H1 (cell line): ENCODE results near the gene ARHGAP1.

Experiments
- BRCA1 ChIP-seq: IDR thresholded peaks from 2 replicates; pipeline ENCODE4 v1.6.1; 2012; ENCODE audit warnings: low read depth, low read length, improper control_type of control experiment
- CBX8 ChIP-seq: fragments of 300-800, 300-1000 bp; sonication (generic); IDR thresholded peaks from 2 replicates; pipeline ENCODE4 v1.7.1; 2016; ENCODE audit warnings: low read depth, low read length, borderline replicate concordance
- EZH2 ChIP-seq: fragments of 200-600 bp; sonication (generic); IDR thresholded peaks from 2 replicates; pipeline ENCODE4 v1.7.1; 2012; ENCODE audit warnings: low read depth, mild to moderate bottlenecking, moderate library complexity, low read length, inconsistent platforms; ENCODE audit not compliant: severe bottlenecking
- POLR2AphosphoS5 ChIP-seq: IDR thresholded peaks from 2 replicates; pipeline ENCODE4 v1.6.1; 2011; ENCODE audit warnings: low read depth, low read length
- SIN3A ChIP-seq, 2 experiments: IDR thresholded peaks in 1 of 2; conservative IDR thresholded peaks in 1 of 2; 2 replicates each; pipeline ENCODE4 v1.6.1; 2011 to 2012; ENCODE audit warnings: low read length in 2 of 2, improper control_type of control experiment in 1 of 2, low read depth in 1 of 2, mild to moderate bottlenecking in 1 of 2
- SIX5 ChIP-seq: IDR thresholded peaks from 2 replicates; pipeline ENCODE4 v1.6.1; 2011; ENCODE audit warnings: mild to moderate bottlenecking, low read depth, low read length
- TAF1 ChIP-seq: IDR thresholded peaks from 2 replicates; pipeline ENCODE4 v1.6.1; 2011; ENCODE audit warnings: mild to moderate bottlenecking, low read depth, low read length
- TF ChIP-seq, protein P1 (sequence below), 3 experiments: IDR thresholded peaks; 1 replicate in 2 of 3; 2 replicates in 1 of 3; pipeline versions ENCODE4 v1.5.1 to v1.6.1; 2011; ENCODE audit warnings: low read length in 3 of 3, mild to moderate bottlenecking in 3 of 3, inconsistent platforms in 2 of 3, low read depth in 1 of 3, moderate library complexity in 1 of 3; ENCODE audit not compliant: insufficient read depth in 1 of 3; ENCODE audit errors: control extremely low read depth in 1 of 3
- TF ChIP-seq, protein P2 (sequence below): IDR thresholded peaks from 2 replicates; pipeline ENCODE4 v1.6.1; 2011; ENCODE audit warnings: low read length, improper control_type of control experiment

DNA sequence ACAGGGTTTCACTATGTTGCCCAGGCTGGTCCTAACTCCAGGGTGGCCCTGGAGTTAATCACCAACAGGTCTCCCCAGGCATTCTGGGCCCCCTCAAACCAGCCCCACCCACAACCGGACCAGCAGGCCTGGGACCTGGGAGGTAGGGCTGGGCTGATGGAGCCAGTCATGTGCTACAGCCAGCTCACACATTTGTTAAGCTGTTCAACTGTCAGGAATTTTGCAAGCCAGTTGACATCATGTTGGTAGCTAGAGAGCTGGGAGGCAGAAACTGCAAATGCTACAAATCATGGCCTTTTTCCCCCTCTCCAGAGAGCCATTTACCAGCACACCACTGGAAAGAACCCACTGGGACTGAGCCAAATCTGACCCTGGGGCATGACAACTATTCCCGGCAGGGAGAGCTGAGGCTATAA is 6.8 kb downstream of the ARHGAP1 start:
- TF ChIP-seq, protein P1, sequence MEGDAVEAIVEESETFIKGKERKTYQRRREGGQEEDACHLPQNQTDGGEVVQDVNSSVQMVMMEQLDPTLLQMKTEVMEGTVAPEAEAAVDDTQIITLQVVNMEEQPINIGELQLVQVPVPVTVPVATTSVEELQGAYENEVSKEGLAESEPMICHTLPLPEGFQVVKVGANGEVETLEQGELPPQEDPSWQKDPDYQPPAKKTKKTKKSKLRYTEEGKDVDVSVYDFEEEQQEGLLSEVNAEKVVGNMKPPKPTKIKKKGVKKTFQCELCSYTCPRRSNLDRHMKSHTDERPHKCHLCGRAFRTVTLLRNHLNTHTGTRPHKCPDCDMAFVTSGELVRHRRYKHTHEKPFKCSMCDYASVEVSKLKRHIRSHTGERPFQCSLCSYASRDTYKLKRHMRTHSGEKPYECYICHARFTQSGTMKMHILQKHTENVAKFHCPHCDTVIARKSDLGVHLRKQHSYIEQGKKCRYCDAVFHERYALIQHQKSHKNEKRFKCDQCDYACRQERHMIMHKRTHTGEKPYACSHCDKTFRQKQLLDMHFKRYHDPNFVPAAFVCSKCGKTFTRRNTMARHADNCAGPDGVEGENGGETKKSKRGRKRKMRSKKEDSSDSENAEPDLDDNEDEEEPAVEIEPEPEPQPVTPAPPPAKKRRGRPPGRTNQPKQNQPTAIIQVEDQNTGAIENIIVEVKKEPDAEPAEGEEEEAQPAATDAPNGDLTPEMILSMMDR (IDR thresholded peaks at IDR 0.05; ENCODE audit: control extremely low read depth in 1 of 3, insufficient read depth in 1 of 3, low read depth in 1 of 3, low read length in 3 of 3): no peak
- TF ChIP-seq BRCA1 (no peak), CBX8 (no peak), SIX5 (no peak), TAF1 (no peak), SIN3A (conservative IDR thresholded peaks at IDR 0.05 in 1 of 2, IDR thresholded peaks at IDR 0.05 in 1 of 2; ENCODE audit: low read depth in 1 of 2, low read length in 2 of 2) (no peak), EZH2 (no peak), POLR2AphosphoS5 (no peak)
- TF ChIP-seq, protein P2, sequence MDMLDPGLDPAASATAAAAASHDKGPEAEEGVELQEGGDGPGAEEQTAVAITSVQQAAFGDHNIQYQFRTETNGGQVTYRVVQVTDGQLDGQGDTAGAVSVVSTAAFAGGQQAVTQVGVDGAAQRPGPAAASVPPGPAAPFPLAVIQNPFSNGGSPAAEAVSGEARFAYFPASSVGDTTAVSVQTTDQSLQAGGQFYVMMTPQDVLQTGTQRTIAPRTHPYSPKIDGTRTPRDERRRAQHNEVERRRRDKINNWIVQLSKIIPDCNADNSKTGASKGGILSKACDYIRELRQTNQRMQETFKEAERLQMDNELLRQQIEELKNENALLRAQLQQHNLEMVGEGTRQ: no peak
